Activated CD8-positive, alpha-beta memory T cell treated with anti-CD3 and anti-CD28 coated beads for 24 hours (primary cell): ENCODE measurements around the gene LPP.

Experiments used
- DNase-seq: peaks from one replicate; pipeline ENCODE4 v3.0.0-alpha.2; 2020

Gene LPP

DNA sequence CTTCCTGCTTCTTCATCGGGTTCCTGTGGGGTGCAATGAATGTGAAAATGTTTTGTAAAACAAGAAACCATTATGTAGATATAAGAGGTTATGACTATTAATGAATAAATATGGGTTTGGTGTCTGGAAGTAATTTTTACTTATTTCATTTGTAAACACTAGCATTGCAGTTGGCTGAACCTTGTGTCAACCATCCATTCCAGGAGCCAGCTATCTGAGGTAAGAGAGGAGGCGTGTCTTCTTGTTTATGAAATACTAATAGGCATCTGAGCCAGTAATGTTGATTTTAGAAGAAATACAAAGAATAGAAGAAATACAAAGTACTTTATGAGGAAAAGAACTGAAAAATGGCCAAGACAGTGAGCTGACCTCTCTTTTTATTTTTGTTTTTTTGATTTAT, 187.5 kb downstream of the LPP start:
- no peak for DNase-seq

DNA sequence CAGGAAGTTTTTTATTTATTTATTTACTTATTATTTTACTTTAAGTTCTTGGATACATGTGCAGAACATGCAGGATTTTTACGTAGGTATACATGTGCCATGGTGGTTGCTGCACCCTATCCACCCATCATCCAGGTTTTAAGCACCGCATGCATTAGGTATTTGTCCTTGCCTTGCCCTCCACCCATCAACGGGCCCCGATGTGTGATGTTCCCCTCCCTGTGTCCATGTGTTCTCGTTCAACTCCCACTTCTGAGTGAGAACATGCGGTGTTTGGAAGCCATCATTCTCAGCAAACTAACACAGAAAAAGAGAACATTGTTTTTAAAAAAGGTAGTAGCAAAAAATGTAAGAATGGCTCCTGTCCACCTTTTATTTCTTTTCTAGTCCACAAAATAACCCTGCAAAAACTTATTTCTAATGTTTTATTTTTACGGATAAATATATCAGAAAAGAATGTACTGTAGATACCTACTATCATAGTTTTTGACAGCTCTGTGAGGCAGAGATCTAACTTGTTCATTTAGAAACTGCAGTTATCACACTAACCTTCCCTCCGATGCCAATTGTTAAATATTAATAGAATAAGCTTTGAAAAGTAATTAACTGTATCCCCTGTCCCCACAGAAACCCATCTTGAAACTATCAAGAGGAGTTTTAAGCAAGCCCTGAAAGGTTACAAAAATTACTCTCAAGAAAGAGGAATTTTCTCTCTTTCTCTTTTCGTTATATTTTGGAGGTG, 189.2 kb downstream of the LPP start:
- DNase-seq, result no peak

DNA sequence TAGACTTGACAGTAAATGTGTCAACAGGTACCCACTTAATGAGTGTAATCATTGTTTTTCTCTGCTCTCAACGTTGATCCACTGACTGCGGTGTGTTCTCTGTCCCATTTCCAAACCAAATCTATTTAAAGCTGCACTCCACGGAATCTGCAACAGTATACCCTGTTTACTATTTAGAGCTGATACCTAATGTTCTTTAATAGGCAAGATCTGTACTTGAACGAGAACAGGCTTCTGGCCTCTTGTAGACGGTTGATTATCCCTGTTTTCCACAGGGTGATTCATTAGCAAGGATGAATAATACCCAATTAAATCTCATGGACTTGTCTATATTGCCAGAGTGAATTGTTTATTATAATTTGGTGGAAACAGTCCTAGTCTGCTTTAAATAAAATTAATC, 189.9 kb downstream of the LPP start:
- DNase-seq, result no peak

DNA sequence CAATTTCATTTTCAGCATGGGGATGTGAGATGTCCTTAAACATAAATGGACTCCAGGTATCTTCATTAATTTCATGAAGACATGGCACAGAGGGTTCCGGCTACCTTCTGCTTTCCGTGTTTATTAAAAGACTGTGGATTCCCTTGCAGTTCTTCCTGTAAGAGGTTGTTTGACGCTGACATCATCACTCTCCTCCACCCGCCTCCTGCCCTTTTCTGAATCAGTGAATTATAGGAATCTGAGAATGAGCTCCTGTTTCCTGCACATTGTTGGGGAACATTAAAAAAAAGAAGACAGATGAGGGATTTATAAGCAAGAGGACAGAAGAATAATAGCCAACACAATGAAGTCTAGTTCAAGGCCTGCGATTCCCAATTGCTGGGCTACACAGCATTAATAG, 191.3 kb downstream of the LPP start:
- no peak for DNase-seq

DNA sequence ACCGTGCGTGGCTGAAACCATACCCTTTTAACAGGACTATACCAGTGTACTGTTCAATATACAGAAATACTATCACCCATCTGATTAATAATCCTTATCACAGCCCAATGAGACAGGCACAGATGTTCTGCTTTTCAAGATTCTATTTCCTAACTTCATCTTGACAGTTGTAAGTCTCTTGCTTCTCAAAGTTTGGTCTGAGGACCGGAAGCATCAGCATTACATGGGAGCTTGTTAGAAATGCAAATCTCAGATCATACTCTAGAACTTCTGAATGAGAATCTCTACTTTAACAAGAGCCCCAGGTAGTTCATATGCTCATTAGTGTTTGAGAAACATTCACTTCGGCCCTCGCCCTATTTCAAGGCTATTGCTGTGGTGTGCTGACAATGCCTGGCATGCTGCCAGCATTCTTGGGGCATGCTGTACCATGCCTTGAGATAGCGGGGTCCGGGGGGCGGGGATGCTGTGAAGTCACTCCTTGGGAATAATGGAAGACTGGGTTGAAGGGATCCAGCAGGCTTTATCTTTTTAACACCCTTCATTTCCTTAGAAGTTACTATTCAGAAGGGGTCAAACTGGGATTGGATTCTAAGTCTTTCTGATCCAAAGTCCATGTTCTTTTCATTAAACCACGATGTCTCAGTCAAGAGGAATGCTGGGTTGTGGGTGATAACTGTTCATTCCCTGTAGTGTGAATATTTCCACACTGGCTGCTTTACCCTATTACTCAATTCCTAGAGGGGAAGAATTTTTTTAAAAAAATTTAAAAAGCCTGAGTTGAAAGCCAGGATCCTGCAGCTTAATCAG, 194.7 kb downstream of the LPP start:
- no peak for DNase-seq

DNA sequence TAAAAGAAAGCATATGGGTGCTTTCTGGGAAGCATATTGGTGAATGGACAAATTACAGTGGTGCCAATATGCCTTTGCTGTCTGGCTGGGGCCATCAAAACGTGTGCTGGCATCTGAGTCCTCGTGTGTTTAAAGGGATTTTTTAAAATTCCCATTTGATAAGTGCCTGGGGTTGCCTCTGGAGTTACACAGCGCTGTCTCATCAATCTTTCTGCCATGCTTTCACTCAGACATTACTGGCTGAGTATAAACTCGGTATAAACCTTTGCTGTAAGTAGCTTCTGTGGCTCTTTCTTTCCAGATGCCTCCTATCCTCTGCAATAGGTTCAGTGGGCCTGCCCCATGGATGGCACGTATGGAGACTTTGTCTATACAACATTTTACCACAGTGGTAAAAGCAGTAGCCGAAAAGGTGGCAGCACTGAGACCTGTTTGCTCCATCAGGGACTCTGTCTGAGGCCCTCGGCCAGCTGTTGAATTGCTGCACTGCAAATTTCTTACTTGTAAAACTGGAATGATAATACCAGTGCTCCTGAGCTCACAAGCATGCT, 195.5 kb downstream of the LPP start:
- no peak for DNase-seq

DNA sequence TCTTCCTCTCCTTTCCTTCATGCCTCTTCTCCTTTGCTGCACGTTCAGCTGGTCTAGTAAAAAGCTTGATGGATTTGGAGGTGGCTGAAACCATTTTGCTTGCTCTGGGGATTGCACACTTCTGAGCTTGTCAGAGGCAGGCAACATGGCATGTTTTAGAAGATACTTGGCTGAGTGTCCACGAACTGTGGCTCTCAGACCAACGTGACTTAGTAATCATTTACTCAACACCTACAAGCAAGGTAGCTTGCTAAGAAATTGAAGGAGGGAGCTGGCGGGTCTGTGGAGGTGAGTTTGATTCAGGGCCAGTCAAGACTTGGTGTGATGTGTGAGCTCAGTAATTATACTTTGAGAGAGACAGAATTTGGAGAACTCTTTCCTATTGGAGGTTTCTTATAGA, 196.0 kb downstream of the LPP start:
- no peak for DNase-seq

DNA sequence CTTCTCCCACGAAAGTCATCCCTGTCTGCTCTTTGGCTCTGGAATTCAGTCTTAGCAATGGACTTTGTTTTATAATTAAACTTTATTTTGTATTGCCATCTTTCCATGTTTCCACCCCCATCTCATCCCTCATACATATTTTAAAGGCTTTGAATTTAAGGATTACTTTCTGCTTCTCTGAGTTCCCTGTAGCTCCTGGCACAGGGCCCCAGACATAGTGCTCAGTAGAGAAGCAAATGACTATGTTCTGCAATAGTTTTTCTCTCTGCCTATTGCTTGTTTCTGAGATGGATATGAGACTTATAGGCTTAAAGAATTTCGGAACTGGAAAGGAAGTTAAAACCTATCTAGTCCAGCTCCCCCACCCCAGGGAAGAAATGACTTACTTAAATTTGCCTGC, 197.0 kb downstream of the LPP start:
- no peak for DNase-seq

DNA sequence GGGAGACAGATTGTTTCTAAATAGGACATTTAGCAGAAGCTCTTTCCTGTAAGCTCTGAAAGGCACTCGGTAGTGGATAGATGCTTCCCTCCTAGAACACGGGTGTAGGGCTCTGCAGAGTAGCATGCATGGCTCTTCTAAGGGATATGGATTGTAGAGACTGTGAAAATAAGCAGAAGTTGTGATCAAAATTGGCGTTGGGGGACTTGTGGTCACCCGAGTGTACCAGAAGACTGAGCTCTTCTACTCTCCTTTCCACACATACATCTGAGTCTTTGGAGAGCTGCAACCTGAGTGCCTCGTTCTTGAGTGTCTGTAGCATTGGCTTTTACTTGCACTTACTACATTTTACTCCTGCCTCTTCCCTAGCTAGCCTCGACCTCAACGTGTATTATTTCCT, 197.7 kb downstream of the LPP start:
- no peak for DNase-seq

DNA sequence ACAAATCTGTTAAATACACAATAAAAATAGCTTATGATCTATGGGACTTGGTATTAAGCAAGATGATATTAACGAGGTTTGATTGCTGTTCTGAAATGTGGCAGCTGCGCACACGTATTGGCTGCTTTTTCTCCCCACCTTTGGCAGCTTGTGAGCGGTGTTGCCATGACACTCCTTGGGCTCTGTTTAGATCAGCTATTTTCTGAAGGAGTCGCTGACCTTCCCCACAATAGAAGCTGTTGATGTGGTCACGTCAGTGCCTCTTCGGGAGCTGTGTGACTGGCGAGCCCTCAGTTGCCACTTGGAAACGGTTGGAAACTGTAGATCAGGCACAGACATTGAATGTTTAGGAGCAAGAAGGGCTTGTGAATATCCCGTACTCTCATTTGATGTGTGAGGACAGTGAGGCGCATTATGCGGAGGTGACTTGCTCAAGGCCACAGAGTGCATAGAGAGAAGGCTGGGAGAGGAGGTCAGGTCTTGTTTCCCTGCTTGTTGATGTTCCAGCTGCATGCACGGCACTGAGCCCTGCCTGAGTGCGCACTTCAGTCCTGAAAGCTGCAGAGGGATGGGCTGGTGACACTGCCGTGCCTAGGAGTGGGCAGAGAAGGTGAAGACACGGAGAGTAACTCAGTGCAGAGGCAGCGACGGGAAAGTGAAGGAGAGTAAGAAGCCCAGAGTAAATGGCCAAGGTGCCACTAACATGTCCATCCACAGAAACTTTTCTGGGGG, 198.4 kb downstream of the LPP start:
- no peak for DNase-seq

DNA sequence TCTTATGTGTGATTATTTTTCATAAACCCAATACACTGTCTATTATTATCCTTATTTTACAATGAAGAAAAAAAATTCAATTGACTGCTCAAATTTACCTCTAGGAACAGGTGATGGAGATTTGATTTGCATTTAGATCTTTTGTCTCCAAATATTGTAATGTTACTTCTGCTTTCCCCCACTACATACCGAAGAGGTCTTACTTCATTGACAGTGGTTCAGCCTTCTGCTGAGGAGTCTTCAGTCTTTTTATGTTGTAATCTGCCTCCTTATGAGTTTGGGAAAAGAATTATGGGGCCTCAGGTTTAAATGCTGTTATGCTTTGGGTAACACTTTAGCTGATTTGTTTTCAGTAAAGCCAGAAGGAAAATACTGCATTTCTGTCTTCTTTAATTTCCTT, 199.5 kb downstream of the LPP start:
- DNase-seq, result no peak

DNA sequence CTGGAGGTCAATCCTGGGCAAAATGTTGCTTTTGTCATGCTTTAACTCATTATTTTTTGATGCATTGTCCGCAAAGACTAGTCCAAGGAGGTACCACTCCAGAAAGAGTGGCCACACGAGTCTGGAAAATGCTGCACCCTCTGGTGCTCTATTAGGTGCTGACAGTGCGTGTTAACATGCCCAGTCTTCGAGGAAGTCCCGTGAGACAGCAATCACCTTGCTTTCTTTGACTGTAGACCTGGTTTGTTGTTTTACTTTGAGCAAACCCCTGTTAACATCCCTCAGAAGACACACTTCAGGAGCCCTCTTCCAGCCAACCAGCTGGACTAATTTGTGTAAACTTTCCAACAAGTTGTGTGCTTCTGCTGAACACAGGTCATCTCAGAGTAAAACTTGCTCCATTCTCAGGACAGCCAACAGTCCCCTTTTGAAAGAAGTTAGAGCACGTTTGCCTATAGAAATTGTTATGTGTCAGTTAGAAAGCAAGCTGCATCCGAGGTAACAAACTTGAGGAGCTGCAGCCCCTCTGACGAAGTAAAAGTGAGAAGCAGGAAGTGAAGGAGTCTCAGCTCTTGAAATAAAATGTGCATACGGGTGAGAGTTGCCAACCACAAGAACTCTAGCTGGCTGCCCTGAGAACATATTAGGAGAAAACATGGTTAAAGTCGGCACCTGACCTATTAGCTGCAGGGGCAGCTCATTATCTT, 205.0 kb downstream of the LPP start:
- peak; percentile 68 for DNase-seq

DNA sequence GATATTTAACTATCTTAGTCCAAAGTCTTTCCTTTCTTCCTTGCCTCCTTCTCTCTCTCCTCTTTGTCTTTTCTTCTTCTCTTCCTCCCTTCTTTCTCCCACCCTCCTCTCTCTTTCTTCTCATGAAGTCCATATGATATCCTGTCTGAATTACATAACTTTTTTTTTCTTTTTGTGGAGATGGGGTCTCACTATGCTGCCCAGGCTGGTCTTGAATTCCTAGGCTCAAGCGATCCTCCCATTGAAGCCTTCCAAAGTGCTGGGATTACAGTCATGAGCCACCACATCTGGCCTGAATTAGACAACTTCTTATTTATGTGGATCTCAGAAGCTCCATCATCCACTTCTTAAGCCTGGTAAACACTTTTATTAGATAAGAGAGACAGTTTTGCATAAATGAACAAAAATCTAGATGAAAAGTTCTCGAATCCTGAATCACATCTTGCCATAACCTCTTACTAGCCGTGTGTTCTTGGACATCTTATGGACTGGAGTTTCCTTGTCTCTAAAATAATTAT, 206.5 kb downstream of the LPP start:
- no peak for DNase-seq

DNA sequence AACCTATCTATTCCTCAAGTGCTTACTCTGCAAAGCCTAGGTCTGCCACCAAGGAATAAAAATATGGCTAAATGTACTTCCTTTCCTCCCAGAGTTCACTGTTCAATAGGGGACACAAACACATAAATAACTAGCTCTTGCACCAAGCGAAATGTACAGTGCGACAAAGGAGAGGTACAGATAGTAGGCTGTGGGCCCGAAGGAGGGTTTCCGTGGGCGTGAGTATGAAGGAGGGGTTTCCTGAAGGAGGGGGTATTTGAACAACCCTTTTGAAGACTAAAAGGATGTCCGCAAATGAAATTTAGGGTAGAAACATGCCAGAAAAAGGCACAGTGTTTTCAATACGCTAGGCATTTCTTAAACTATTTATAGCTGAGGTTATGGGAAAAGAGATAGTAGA, 207.9 kb downstream of the LPP start:
- no peak for DNase-seq

DNA sequence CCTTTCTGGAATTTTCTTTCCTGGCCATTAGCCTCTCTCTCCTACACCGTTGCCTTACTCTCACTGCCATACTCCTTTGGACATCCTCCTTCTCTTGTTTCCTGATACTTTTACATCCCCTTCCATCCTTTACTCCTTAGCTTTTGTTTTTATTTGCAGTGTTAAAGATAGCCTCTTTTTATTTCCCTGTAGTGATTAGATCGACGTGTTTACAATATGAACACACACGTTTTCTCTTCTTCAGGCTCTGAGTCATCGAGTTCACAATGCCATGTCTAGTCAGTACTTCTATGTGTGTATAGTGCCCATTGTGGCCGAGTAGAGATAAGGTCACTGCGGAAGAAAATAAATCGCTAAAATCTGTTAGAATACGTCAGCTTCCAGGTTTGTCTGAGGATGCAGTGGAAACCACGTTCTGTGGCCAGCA, 208.5 kb downstream of the LPP start:
- DNase-seq, result no peak

DNA sequence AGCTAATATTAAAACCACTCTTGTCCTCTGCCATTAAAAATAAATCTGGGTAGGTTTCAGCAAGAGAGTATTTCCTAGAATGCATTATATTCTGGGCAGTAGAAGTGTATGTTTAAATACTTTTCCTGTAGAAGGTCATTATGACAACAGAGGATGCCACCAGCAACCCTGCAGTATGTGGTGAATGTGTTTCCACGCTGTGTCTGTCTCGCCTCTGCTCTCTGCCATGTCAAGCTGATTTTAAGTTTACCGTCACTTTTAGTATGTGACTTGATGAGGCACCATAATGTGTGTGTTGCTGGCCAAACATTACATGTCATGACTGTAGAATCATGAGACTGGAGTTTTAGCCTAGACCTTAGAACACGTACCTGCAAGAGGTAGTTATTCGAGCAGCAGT, 211.2 kb downstream of the LPP start:
- no peak for DNase-seq

DNA sequence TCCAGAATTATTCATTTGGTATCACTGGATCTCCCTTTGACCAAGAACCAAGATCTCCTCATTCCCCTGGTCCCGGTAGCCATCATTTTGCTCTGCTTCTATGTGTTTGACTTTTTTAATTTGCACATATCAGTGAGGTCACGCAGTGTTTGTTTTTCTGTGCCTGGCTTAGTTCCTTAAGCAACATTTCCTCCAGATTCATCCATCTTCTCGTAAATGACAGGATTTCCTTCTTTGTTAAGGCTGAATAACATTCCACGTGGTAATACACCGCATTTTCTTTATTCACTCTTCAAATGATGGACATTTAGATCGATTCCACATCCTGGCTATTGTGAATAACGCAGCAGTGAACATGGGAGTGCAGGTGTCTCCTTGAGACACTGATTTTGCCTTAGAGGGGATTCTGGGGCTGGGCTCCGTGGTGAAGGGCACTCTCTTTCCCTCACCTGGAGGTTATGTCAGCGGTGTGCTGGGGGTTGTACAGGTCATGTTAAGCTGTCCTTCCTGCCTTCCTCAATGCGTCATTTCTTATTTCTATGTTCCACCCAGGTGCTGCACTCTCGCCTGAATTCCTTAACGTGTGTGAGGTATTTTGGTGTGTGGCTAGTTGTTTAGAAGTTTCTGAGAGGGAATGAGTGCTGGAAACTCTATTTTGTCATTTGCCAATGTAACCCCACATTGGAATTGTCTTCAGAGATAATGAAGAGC, 212.2 kb downstream of the LPP start:
- DNase-seq, result no peak

DNA sequence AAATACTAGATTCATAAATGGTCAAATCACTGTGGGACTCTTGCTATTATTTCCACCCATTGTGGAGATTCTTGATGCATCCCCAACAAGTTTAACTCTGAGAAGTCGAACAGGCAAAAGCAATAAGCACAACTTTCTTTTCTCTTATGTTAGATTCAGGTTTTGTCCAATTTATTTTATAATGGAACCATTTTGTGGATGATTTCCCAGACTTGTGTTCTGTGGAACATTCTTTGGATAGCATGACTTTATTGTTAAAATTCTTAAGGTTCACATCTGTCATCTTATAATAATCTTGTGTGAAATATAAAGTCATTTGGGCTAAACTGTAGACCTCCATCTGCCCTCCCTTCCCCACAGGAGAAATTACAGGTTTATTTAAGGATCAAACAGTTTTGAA, 213.7 kb downstream of the LPP start:
- no peak for DNase-seq

DNA sequence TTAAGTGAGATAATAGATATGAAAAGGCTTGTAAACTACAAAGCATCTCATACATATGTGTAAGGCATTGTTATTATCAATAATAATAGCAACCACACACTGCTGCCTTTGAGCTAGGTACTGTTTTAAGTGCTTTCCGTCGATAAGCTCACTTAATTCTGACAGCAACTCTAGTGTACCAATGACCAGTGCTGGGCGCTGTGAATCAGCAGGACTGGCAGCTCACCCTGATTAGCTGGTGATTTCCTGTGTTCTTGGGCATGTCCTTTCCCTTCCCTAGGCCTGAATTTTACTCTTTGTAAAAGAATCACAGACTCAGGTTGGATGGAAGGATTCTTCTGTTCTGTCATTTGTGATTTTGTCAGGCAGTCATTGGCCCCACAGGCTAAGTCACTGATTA, 215.6 kb downstream of the LPP start:
- DNase-seq, result no peak

DNA sequence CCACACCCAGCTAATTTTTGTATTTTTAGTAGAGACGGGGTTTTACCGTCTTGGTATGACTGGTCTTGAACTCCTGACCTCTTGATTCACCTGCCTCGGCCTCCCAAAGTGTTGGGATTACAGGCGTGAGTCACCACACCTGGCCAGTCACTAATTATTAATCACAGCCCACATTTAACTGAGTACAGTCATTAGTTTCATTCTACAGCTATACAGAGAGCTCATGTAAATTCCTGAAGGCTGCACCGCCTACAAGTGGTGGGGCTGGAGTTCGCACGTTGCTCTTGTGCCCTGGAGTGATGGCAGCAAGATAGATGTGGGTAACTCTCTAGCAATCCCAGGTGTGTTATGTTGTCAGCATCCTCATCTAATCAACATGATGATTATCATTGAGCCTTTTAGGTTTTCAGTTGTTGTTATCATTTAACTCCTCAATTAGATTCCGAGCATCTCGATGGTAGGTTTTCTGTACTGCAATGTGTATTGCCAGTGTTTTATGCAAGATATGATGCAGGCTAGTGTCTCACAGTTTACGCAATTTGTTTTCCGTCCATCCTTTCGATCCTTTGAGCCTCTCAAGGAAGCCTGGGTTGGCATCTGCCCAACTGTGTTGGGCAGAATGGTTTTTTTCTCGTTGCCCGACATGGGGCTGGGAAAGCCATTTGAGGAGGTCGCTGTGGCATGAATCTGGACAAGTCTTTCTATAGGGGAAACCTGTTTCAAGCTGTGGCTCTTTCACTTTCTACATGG, 216.3 kb downstream of the LPP start:
- no peak for DNase-seq

DNA sequence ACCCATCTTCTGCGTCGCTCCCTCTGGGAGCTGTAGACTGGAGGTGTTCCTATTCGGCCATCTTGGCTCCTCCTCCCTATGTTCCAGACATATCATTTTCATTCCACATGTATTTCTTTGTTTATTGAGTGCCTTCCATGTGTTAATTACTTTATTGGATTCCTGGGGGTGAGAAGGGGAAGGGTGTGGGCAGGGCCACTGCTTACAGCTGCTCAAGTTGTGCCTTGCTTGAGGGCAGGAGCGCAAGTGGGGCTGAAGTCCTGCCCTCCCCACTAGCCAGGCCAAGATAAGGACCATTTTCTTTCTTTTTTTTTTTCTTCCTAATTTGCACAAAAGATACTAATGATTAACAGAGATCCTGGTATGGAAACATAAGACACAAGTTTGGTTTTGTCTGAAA, 224.8 kb downstream of the LPP start:
- no peak for DNase-seq
